Measurements from ENCODE around the gene IL17REL.
A peak's percentile ranks its signal among the peaks of the same experiment; 100 is the strongest.

The IL17REL gene

GRCh38 chr22:49954991-49955580 lies 57.5 kb downstream of the IL17REL start:
- DNase-seq: no peak

DNA sequence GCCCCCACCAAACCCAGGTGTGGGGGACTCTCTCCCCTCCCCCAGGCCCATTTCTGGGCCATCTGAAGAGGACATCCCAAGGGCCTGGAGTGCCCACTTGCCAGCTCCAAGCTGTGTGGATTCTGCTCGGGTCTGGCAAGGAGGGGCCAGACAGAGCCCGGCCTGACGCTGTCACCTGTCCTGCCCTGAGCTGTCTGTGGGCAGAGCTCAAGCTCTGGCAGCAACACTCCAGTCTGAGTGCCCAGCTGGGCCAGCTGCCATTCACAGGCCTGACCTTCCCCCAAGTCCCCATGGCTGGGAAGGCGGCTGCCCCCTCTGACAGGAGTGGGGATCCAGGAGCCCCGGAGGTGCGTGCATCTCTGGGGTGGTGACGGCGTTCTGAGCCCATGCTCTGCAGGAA lies 58.2 kb downstream of the IL17REL start:
- no peak for DNase-seq

DNA sequence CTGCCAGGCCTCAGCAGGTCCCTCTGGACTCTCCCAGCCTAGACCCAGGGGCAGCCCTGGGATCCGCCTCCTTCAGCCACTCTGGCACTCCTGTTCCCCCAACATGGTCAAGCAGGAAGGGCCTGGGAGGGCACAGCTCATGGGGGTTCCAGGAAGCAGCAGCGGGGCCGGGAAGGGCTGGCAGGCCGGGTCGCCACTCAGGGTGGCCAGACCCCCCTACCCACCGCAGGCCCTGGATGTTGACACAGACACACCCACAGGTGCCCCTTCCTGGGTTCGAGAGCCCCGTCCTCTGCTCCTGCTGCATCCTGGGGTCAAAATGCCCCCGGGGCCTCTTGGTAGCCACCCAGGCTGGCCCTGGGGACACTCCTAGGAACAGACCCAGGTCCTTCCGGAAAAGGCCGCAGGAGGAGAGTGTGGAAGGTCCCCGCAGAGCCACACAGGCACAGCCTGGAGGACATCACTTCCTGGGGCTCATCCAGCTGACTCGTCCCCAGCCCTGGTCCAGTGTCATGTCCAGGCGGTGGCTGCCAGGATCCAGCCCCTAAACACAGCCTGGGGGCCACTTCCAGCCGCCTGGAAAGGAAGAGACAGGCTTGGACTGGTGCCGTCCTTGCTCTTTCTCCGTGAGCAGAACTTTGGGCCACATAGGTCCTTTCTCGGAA lies 58.8 kb downstream of the IL17REL start:
- no peak for DNase-seq

DNA sequence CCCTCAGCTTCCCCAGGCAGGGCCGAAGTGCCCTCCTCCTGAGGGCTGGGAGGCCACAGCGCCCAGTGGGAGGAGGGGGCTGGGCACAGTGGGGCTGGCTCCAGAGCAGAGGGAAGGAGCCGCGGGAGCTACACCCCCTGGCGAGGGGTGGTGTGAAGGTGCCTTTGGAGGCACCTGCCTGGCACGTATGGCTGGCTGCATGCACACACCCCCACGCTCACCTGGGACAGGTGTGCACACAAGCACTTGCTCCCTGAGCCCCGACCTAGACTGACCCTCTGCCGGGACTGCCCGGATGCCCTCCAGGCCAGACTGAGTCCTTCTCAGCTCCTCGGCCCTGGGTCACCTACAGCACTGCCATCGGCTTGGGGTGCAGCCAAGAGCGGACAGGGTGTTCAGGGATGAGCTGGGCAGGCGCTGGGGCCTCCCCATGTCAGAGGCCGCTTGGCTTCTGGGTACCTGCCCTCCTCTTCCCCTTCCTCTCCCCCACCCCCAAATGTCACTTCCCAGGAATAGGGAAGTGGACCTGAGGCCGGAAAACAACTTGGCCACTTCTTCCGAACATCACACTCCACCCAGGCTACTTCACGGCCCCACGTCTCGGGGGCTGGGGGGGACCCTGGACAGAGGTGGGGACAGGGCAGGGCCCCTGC lies 59.4 kb downstream of the IL17REL start:
- DNase-seq: no peak

GRCh38 chr22:49951986-49952896 lies 60.3 kb downstream of the IL17REL start:
- no peak for DNase-seq

DNA sequence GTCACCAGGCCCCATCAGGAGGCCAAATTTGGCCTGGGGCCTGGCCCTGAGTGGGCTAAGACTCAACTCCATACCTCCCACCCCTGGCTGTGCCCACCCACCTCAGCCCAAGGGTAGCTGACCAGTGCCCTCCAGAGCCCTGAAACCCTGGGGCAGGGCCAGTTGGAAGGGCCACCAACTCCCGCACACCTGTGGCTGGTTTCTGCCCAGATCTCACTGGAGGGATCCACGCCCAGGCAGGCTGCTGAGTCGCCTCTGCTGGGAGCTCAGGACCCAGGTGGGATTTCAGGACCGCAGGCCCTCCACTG lies 60.9 kb downstream of the IL17REL start:
- no peak for DNase-seq

- no peak for DNase-seq
These were observed 61.4 kb downstream of the IL17REL start for GRCh38 chr22:49951000-49951677.

- no peak for DNase-seq
These were observed 62.1 kb downstream of the IL17REL start for GRCh38 chr22:49950396-49950994.

DNA sequence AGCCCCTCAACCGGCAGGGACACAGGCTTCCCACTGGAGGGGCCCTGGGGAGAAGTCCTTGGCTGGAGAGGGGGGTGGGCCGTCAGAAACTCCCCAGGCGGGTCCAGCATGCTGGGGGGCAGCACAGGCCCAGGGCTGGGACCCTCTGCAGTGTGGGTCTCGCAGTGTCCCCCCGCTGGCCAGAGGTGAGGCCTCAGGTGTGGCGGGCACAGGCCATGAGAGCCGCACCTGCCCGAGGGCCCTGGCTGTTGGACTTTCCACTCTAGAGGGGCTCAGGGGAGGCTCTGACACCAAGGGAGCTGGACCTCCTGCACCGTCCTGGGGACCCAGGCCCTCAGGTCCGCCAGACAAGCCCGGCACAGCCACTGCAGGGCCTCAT lies 62.7 kb downstream of the IL17REL start:
- no peak for DNase-seq

GRCh38 chr22:49948958-49949913 lies 63.3 kb downstream of the IL17REL start:
- no peak for DNase-seq

- no peak for DNase-seq
These were observed 64.2 kb downstream of the IL17REL start for GRCh38 chr22:49948116-49948957.

DNA sequence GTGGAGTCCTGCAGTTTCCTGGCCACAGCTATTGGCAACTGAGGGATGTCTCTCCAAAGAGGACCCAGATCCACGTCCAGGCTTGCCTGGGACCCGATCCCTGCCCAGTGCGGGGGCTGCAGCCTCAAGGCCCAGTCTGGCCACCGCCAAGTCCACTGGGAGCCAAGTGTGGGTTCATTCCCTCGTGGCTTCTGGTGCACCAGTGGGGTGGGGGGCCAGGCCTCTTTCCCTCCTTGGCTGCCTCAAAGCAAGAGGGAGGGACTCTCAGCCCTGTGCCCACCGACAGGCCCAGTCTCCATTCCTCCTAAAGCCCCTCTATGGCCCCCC lies 65.3 kb downstream of the IL17REL start:
- no peak for DNase-seq

GRCh38 chr22:49946612-49947295 lies 65.8 kb downstream of the IL17REL start:
- no peak for DNase-seq

DNA sequence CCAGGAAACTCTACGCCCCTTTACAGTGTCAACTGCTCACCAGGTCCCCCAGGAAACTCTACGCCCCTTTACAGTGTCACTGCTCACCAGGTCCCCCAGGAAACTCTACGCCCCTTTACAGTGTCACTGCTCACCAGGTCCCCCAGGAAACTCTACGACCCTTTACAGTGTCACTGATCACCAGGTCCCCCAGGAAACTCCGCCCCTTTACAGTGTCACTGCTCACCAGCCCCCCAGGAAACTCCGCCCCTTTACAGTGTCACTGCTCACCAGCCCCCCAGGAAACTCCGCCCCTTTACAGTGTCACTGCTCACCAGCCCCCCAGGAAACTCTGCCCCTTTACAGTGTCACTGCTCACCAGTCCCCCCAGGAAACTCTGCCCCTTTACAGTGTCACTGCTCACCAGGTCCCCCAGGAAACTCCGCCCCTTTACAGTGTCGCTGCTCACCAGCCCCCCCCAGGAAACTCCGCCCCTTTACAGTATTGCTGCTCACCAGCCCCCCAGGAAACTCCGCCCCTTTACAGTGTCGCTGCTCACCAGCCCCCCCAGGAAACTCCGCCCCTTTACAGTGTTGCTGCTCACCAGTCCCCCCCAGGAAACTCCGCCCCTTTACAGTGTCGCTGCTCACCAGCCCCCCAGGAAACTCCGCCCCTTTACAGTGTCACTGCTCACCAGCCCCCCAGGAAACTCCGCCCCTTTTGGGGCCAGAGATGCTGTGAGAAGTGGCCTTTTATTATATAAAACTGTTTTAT lies 67.3 kb downstream of the IL17REL start:
- peak; percentile 74 for DNase-seq

Data from stimulated activated CD4-positive, alpha-beta T cell treated with anti-CD3 and anti-CD28 coated beads, Interleukin-1b, Interleukin-23, amount 100 ng/mL, for 48 hours (primary cell).